Lung (tissue), 12 donors: ENCODE data around the gene PLAAT1. TPM values are rescaled to one million over a fixed set of nuclear protein-coding genes. Genes with fewer than 3 reads are reported as not detected.

Experiments
- ATAC-seq: fragments of 200-7000 bp; cut with Tn5 transposase; one replicate; pipeline ENCODE4 v1.9.1; 2020; ENCODE audit warnings: moderate number of reproducible peaks; ENCODE audit not compliant: insufficient read depth, low FRiP score
- DNase-seq, 3 donors: peaks; one replicate each; pipeline ENCODE4 v3.0.0-alpha.2; 2013 to 2017
- H3K27ac ChIP-seq, 2 donors: one replicate each; pipeline ENCODE4 v1.5.1; 2013; ENCODE audit warnings: mild to moderate bottlenecking in 2 of 2, moderate library complexity in 2 of 2, control low read depth in 1 of 2, inconsistent platforms in 1 of 2, low read depth in 1 of 2, low read length in 1 of 2
- H3K27me3 ChIP-seq, 3 donors: one replicate each; pipeline ENCODE4 v1.5.1; 2013; ENCODE audit warnings: low read length in 2 of 3; ENCODE audit not compliant: control insufficient read depth in 3 of 3, insufficient read depth in 3 of 3
- H3K36me3 ChIP-seq, 4 donors: one replicate each; pipeline ENCODE4 v1.5.1; 2013; ENCODE audit warnings: low read length in 4 of 4, mild to moderate bottlenecking in 1 of 4, moderate library complexity in 1 of 4; ENCODE audit not compliant: control insufficient read depth in 4 of 4, insufficient read depth in 4 of 4
- H3K4me1 ChIP-seq, 5 donors: one replicate each; pipeline ENCODE4 v1.5.1; 2013; ENCODE audit warnings: low read length in 5 of 5, mild to moderate bottlenecking in 2 of 5, moderate library complexity in 1 of 5; ENCODE audit not compliant: control insufficient read depth in 5 of 5, insufficient read depth in 5 of 5
- H3K4me3 ChIP-seq: one replicate; pipeline ENCODE4 v1.5.1; 2013; ENCODE audit warnings: mild to moderate bottlenecking, control low read depth, moderate library complexity
- H3K9ac ChIP-seq, 2 donors: one replicate each; pipeline ENCODE4 v1.5.1; 2013; ENCODE audit warnings: low read length in 2 of 2, control low read depth in 1 of 2; ENCODE audit not compliant: insufficient read depth in 1 of 2
- H3K9me3 ChIP-seq, 4 donors: one replicate each; pipeline ENCODE4 v1.5.1; 2013; ENCODE audit warnings: low read length in 3 of 4, mild to moderate bottlenecking in 1 of 4, moderate library complexity in 1 of 4; ENCODE audit not compliant: control insufficient read depth in 4 of 4, insufficient read depth in 3 of 4
- WGBS, 2 donors: extraction: QIAGEN DNeasy Blood & Tissue Kit; methylation state at CpG; one replicate each; pipeline ENCODE4 v1.1.7; 2013; 5-methylcytosine and 5-hydroxymethylcytosine counted together
- polyA plus RNA-seq, 2 donors: library from polyadenylated mRNA; stranded (reverse); fragments of 200-250 nt; gene quantifications; one replicate each; pipeline ENCODE4 v1.2.1, GENCODE V29; 2013
- total RNA-seq, 2 donors: library from RNA; depleted of rRNA in 1 of 2; stranded (reverse); fragments of >200 nt in 1 of 2; gene quantifications; one replicate each; pipeline ENCODE4 v1.2.1, GENCODE V29; 2014 to 2021
- TF ChIP-seq, protein P1 (sequence below): IDR thresholded peaks from 2 replicates; pipeline ENCODE4 v1.5.1; 2012; ENCODE audit warnings: mild to moderate bottlenecking; ENCODE audit errors: control extremely low read depth, extremely low read depth
- donor health status: control.
- donor health status: control.
- donor health status: Bipolar disorder and iron deficiency.
- donor health status: healthy.
- donor health status: DM: yes; HTN: yes; CAD: no.

PLAAT1 gene
- total and polyA plus RNA-seq, 4 donors = 0.13 to 0.86 (median 0.24) TPM

DNA sequence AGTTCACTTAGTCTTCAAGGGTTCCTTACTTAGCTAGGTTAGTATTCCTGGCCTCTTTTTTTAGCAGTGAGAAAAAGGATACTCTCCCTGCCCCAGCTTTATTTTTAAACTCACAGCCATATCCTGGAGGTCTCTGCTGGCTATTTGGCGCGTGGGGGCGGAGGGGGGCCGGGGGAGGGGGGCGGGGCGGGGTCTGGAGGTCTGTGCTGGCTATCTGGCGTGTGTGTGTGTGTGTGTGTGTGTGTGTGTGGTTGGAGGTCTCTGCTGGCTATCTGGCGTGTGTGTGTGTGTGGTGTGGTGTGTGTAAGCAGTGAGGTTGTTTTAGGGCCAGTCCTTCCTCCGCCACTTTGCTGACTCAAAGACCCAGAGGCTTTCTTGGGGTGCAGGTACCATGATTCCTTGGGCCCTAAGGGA lies 579 bp upstream of the PLAAT1 start:
- Histone ChIP-seq H3K27me3 (peaks cover 0 to 5% (median 0%) of the 10 kb centered on the region in 3 donors), H3K4me1 (peaks cover 0 to 12% (median 3%) of the 10 kb centered on the region in 5 donors), H3K4me3 (peak overlapping the region; percentile 41), H3K9ac (no peak overlapping the region), H3K36me3 (no peaks in the 10 kb centered on the region), H3K9me3 (peaks cover 0 to 6% (median 0%) of the 10 kb centered on the region in 4 donors), H3K27ac (peak overlapping the region in 1 of 2 donors; percentile 93)
- DNase-seq (peak in 2 of 3 donors; percentile 38 to 57), ATAC-seq (no peak)
- TF ChIP-seq, protein P1, sequence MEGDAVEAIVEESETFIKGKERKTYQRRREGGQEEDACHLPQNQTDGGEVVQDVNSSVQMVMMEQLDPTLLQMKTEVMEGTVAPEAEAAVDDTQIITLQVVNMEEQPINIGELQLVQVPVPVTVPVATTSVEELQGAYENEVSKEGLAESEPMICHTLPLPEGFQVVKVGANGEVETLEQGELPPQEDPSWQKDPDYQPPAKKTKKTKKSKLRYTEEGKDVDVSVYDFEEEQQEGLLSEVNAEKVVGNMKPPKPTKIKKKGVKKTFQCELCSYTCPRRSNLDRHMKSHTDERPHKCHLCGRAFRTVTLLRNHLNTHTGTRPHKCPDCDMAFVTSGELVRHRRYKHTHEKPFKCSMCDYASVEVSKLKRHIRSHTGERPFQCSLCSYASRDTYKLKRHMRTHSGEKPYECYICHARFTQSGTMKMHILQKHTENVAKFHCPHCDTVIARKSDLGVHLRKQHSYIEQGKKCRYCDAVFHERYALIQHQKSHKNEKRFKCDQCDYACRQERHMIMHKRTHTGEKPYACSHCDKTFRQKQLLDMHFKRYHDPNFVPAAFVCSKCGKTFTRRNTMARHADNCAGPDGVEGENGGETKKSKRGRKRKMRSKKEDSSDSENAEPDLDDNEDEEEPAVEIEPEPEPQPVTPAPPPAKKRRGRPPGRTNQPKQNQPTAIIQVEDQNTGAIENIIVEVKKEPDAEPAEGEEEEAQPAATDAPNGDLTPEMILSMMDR = no peak
- 3 to 7% methylated on average over 9 of the region's 9 CpGs for WGBS, 2 donors

DNA sequence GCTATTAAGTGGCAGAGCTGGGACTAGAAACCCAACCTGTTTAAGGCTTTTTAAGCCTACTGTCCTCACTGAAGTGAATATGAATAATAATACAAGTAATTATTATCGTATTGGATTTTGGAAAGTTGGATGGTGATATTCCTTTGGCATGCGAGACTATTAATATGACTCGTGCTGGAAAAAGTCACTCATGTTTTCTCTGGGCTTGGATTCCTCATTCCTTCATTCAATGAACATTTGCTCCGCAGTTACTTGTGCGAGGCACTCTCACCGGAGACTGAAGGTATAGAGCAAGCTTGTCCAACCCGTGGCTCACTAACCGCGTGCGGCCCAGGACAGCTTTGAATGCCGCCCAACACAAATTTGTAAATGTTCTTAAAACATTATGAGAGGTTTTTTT lies 694 bp downstream of the PLAAT1 start:
- Histone ChIP-seq H3K9me3 (peaks cover 0 to 6% (median 0%) of the 10 kb centered on the region in 4 donors), H3K4me3 (no peak overlapping the region), H3K9ac (no peak overlapping the region), H3K27ac (peak overlapping the region in 1 of 2 donors; percentile 93), H3K36me3 (no peaks in the 10 kb centered on the region), H3K27me3 (peaks cover 0 to 5% (median 0%) of the 10 kb centered on the region in 3 donors), H3K4me1 (peaks cover 0 to 9% (median 3%) of the 10 kb centered on the region in 5 donors)
- 86 to 92% methylated on average over 11 of the region's 11 CpGs for WGBS, 2 donors
- ATAC-seq = no peak
- TF ChIP-seq, protein P1 = no peak
- no peak for DNase-seq

DNA sequence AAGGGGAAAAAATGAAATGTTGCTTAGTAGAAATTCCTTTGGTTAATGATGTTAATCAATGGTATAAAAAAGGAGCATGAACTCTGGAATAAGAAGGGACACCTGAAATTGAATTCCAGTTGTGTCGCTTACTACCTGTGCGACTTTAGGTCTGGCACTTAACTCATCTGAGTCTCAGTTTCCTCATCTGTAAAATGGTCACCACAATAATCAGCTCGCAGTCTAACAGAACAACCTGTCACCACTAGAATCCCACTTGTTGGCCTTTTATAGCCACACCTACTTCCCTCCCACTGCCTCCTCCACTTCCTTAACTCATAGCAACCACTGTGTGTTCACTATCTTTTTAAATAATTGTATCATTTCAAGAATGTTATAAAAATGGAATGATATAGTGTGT lies 2.5 kb downstream of the PLAAT1 start:
- Histone ChIP-seq H3K27me3 (peaks cover 0 to 5% (median 0%) of the 10 kb centered on the region in 3 donors), H3K4me1 (peaks cover 0 to 3% (median 0%) of the 10 kb centered on the region in 5 donors), H3K9ac (no peak overlapping the region), H3K9me3 (peaks cover 0 to 6% (median 2%) of the 10 kb centered on the region in 4 donors), H3K27ac (no peak overlapping the region), H3K36me3 (no peaks in the 10 kb centered on the region), H3K4me3 (no peak overlapping the region)
- no peak for DNase-seq
- 84 to 89% methylated on average over 3 of the region's 3 CpGs for WGBS, 2 donors
- ATAC-seq = no peak
- TF ChIP-seq, protein P1 = no peak
